GM23338 (cell line): Measurements from ENCODE around the gene PPTC7. TPM values are rescaled to one million over a fixed set of nuclear protein-coding genes. Genes with fewer than 3 reads are reported as not detected.
"Not testable (repeated sequence)": the region's sequence is repeated elsewhere in the genome, so short reads cannot be mapped to it uniquely, and the experiment has no call there.

Experiments used
- ATAC-seq: fragments of 200-7000 bp; cut with Tn5 transposase; 3 replicates; pipeline ENCODE4 v1.9.1; 2020
- DNase-seq: peaks from one replicate; pipeline ENCODE4 v3.0.0-alpha.2; 2015; ENCODE audit warnings: low spot score
- H2AFZ ChIP-seq: fragments of 200-600 bp; sonication (generic); 2 replicates; pipeline ENCODE4 v1.8.0; 2016; ENCODE audit warnings: antibody characterized with exemption, mild to moderate bottlenecking, moderate library complexity
- H3F3A ChIP-seq: fragments of 200-600 bp; sonication (generic); replicated peaks from 2 replicates; pipeline ENCODE4 v1.8.0; 2017; ENCODE audit warnings: antibody characterized with exemption, mixed run types, low read depth
- H3K27ac ChIP-seq: fragments of 200-600 bp; sonication (generic); 2 replicates; pipeline ENCODE4 v1.6.1; 2016; ENCODE audit warnings: low read depth
- H3K27me3 ChIP-seq: fragments of 200-600 bp; sonication (generic); 2 replicates; pipeline ENCODE4 v1.8.0; 2016; ENCODE audit warnings: mild to moderate bottlenecking, mixed run types, moderate library complexity; ENCODE audit not compliant: insufficient read depth
- H3K36me3 ChIP-seq: fragments of 200-600 bp; sonication (generic); 2 replicates; pipeline ENCODE4 v1.8.0; 2016; ENCODE audit warnings: mild to moderate bottlenecking; ENCODE audit not compliant: insufficient read depth
- H3K4me1 ChIP-seq: fragments of 200-600 bp; sonication (generic); 2 replicates; pipeline ENCODE4 v1.8.0; 2016; ENCODE audit warnings: mild to moderate bottlenecking, moderate library complexity; ENCODE audit not compliant: insufficient read depth
- H3K4me2 ChIP-seq: fragments of 200-600 bp; sonication (generic); 2 replicates; pipeline ENCODE4 v1.7.1; 2017; ENCODE audit warnings: mixed run types
- H3K4me3 ChIP-seq: fragments of 200-600 bp; sonication (generic); 2 replicates; pipeline ENCODE4 v1.6.1; 2016; ENCODE audit warnings: mixed run types
- H3K79me2 ChIP-seq: fragments of 200-600 bp; sonication (generic); replicated peaks from 2 replicates; pipeline ENCODE4 v1.8.0; 2017; ENCODE audit warnings: mild to moderate bottlenecking; ENCODE audit not compliant: insufficient read depth
- H3K9me2 ChIP-seq: fragments of 200-600 bp; sonication (generic); 2 replicates; pipeline ENCODE4 v1.8.0; 2017; ENCODE audit not compliant: insufficient read depth
- H4K20me1 ChIP-seq: fragments of 200-600 bp; sonication (generic); replicated peaks from 2 replicates; pipeline ENCODE4 v1.8.0; 2017; ENCODE audit warnings: mild to moderate bottlenecking; ENCODE audit not compliant: insufficient read depth
- H3K27ac Mint-ChIP-seq: 2 replicates; pipeline ENCODE4 v1.8.0; 2020; ENCODE audit warnings: inconsistent platforms, mild to moderate bottlenecking, moderate library complexity, mixed read lengths
- H3K27me3 Mint-ChIP-seq: 3 replicates; pipeline ENCODE4 v1.8.0; 2022; ENCODE audit warnings: low read depth, mild to moderate bottlenecking, moderate library complexity, mixed read lengths, inconsistent platforms; ENCODE audit not compliant: insufficient read depth, poor library complexity
- H3K36me3 Mint-ChIP-seq: 3 replicates; pipeline ENCODE4 v1.8.0; 2021; ENCODE audit warnings: low read depth, mild to moderate bottlenecking, inconsistent platforms, moderate library complexity, mixed read lengths
- H3K4me1 Mint-ChIP-seq: 3 replicates; pipeline ENCODE4 v1.8.0; 2020; ENCODE audit warnings: mild to moderate bottlenecking, inconsistent platforms, mixed read lengths
- H3K4me3 Mint-ChIP-seq: 3 replicates; pipeline ENCODE4 v1.8.0; 2021; ENCODE audit warnings: moderate library complexity, mild to moderate bottlenecking, inconsistent platforms, mixed read lengths
- H3K9me3 Mint-ChIP-seq: 3 replicates; pipeline ENCODE4 v1.8.0; 2020; ENCODE audit warnings: moderate library complexity, mild to moderate bottlenecking, inconsistent platforms, mixed read lengths
- CREB1 ChIP-seq: fragments of 250-450 bp; sonication (Bioruptor Pico); IDR thresholded peaks from 2 replicates; pipeline ENCODE4 v1.5.0; 2020; ENCODE audit warnings: low read depth, mild to moderate bottlenecking, moderate library complexity
- EZH2 ChIP-seq: fragments of 200-600 bp; sonication (generic); IDR thresholded peaks from one replicate; pipeline ENCODE4 v1.8.0; 2017; ENCODE audit warnings: antibody characterized with exemption, mild to moderate bottlenecking, low read depth; ENCODE audit not compliant: unreplicated experiment
- EZH2phosphoT487 ChIP-seq: fragments of 200-600 bp; sonication (generic); IDR thresholded peaks from one replicate; pipeline ENCODE4 v1.8.1; 2018; ENCODE audit warnings: antibody characterized with exemption; ENCODE audit not compliant: unreplicated experiment
- NANOG ChIP-seq: IDR thresholded peaks from 2 replicates; pipeline ENCODE4 v1.6.1; 2016; ENCODE audit warnings: antibody characterized with exemption, borderline replicate concordance
- polyA plus RNA-seq: library from polyadenylated mRNA; unstranded; fragments of >200 nt; fragmentation: Nextera tagmentation; extraction: Ambion mirVana; gene quantifications from 2 replicates; pipeline ENCODE4 v1.2.1, GENCODE V29; 2016
- total RNA-seq: library from RNA; depleted of rRNA; stranded (reverse); fragments of >200 nt; shearing (Covaris generic); gene quantifications from 2 replicates; pipeline ENCODE4 v1.2.3, GENCODE V29; 2014
- TF ChIP-seq, protein P1 (sequence below): IDR thresholded peaks from one replicate; pipeline ENCODE4 v1.6.1; 2018; ENCODE audit warnings: antibody characterized with exemption; ENCODE audit not compliant: unreplicated experiment
- TF ChIP-seq, protein P2 (sequence below), 2 experiments: fragments of 200-600 bp in 1 of 2; sonication (generic) in 1 of 2; conservative IDR thresholded peaks; 2 replicates each; pipeline versions ENCODE4 v1.5.1 to v1.6.1; 2016 to 2017; ENCODE audit warnings: antibody characterized with exemption in 2 of 2, low read depth in 2 of 2, mild to moderate bottlenecking in 2 of 2, moderate library complexity in 1 of 2

Gene PPTC7
- total and polyA plus RNA-seq, 2 experiments from 2014 or later = 7.5 to 17.5 TPM

- H2AFZ ChIP-seq = no peak overlapping the region
- no peak for TF ChIP-seq EZH2phosphoT487
- TF ChIP-seq, protein P1, sequence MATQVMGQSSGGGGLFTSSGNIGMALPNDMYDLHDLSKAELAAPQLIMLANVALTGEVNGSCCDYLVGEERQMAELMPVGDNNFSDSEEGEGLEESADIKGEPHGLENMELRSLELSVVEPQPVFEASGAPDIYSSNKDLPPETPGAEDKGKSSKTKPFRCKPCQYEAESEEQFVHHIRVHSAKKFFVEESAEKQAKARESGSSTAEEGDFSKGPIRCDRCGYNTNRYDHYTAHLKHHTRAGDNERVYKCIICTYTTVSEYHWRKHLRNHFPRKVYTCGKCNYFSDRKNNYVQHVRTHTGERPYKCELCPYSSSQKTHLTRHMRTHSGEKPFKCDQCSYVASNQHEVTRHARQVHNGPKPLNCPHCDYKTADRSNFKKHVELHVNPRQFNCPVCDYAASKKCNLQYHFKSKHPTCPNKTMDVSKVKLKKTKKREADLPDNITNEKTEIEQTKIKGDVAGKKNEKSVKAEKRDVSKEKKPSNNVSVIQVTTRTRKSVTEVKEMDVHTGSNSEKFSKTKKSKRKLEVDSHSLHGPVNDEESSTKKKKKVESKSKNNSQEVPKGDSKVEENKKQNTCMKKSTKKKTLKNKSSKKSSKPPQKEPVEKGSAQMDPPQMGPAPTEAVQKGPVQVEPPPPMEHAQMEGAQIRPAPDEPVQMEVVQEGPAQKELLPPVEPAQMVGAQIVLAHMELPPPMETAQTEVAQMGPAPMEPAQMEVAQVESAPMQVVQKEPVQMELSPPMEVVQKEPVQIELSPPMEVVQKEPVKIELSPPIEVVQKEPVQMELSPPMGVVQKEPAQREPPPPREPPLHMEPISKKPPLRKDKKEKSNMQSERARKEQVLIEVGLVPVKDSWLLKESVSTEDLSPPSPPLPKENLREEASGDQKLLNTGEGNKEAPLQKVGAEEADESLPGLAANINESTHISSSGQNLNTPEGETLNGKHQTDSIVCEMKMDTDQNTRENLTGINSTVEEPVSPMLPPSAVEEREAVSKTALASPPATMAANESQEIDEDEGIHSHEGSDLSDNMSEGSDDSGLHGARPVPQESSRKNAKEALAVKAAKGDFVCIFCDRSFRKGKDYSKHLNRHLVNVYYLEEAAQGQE = no peak
- ATAC-seq (no peak), DNase-seq (no peak)
- H3K9me2 ChIP-seq = no peaks in the 10 kb centered on the region
- no peak overlapping the region for H3K4me2 ChIP-seq
- Mint-ChIP-seq H3K27ac (no peak overlapping the region), H3K36me3 (peaks cover 25% of the 10 kb centered on the region), H3K4me3 (no peak overlapping the region), H3K9me3 (peaks cover 23% of the 10 kb centered on the region), H3K27me3 (peaks cover 8% of the 10 kb centered on the region), H3K4me1 (peaks cover 19% of the 10 kb centered on the region)
- H3F3A ChIP-seq = no peaks in the 10 kb centered on the region
- H3K36me3 ChIP-seq = peaks cover 9% of the 10 kb centered on the region
- H3K27me3 ChIP-seq = no peaks in the 10 kb centered on the region
- H4K20me1 ChIP-seq = peaks cover 45% of the 10 kb centered on the region
- peaks cover 92% of the 10 kb centered on the region for H3K79me2 ChIP-seq
- no peak overlapping the region for H3K4me3 ChIP-seq
- no peak overlapping the region for H3K27ac ChIP-seq
- H3K4me1 ChIP-seq = peaks cover 14% of the 10 kb centered on the region
Measured at GRCh38 chr12:110575326-110575725, 7.8 kb downstream of the PPTC7 start.

GRCh38 chr12:110574717-110575230 is 8.3 kb downstream of the PPTC7 start:
- H3K4me3 Mint-ChIP-seq, H3K27me3 ChIP-seq, H3F3A ChIP-seq, H3K36me3 ChIP-seq, H2AFZ ChIP-seq, ATAC-seq, H3K27ac ChIP-seq, DNase-seq, H3K27ac Mint-ChIP-seq, H3K9me2 ChIP-seq, H3K4me2 ChIP-seq, H3K27me3 Mint-ChIP-seq, H3K4me3 ChIP-seq: not testable (repeated sequence)
- Histone ChIP-seq H3K4me1 (peaks cover 11% of the 10 kb centered on the region), H4K20me1 (peaks cover 39% of the 10 kb centered on the region), H3K79me2 (peaks cover 88% of the 10 kb centered on the region)
- Mint-ChIP-seq H3K4me1 (peaks cover 16% of the 10 kb centered on the region), H3K9me3 (peaks cover 25% of the 10 kb centered on the region), H3K36me3 (peaks cover 27% of the 10 kb centered on the region)

DNA sequence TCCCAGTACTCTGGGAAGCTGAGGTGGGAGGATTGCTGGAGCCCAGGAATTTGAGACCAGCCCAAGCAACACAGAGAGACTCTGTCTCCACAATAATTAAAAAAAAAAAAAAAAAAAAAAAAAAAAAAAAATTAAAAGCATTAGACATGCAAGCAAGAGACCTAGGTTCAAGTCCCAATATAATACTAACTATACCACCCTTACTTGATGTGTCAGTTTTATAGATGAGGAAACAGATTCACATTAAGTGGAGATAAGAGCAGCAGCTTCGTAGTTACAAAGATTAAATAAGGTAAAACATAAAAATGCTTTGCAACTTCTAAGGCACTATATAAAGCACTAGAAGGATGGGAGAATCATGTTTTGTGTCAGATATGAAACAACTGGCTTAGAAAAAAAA is 9.1 kb downstream of the PPTC7 start:
- Histone ChIP-seq H3K79me2 (peaks cover 88% of the 10 kb centered on the region), H3K27ac (no peak overlapping the region), H3K4me3 (no peak overlapping the region), H3K36me3 (peaks cover 9% of the 10 kb centered on the region), H3K9me2 (no peaks in the 10 kb centered on the region), H3K27me3 (no peaks in the 10 kb centered on the region), H2AFZ (no peak overlapping the region), H3F3A (no peaks in the 10 kb centered on the region), H4K20me1 (peaks cover 35% of the 10 kb centered on the region), H3K4me1 (peaks cover 3% of the 10 kb centered on the region), H3K4me2 (no peak overlapping the region)
- TF ChIP-seq, protein P2, sequence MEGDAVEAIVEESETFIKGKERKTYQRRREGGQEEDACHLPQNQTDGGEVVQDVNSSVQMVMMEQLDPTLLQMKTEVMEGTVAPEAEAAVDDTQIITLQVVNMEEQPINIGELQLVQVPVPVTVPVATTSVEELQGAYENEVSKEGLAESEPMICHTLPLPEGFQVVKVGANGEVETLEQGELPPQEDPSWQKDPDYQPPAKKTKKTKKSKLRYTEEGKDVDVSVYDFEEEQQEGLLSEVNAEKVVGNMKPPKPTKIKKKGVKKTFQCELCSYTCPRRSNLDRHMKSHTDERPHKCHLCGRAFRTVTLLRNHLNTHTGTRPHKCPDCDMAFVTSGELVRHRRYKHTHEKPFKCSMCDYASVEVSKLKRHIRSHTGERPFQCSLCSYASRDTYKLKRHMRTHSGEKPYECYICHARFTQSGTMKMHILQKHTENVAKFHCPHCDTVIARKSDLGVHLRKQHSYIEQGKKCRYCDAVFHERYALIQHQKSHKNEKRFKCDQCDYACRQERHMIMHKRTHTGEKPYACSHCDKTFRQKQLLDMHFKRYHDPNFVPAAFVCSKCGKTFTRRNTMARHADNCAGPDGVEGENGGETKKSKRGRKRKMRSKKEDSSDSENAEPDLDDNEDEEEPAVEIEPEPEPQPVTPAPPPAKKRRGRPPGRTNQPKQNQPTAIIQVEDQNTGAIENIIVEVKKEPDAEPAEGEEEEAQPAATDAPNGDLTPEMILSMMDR (conservative IDR thresholded peaks at IDR 0.05; ENCODE audit: low read depth in 2 of 2) = no peak
- no peak for TF ChIP-seq EZH2
- no peak for TF ChIP-seq CREB1
- TF ChIP-seq NANOG = no peak
- peaks cover 8% of the 10 kb centered on the region for H3K4me1 Mint-ChIP-seq
- peaks cover 34% of the 10 kb centered on the region for H3K36me3 Mint-ChIP-seq
- H3K4me3 Mint-ChIP-seq = no peak overlapping the region
- no peak overlapping the region for H3K27ac Mint-ChIP-seq
- no peak for DNase-seq
- peaks cover 31% of the 10 kb centered on the region for H3K9me3 Mint-ChIP-seq
- no peak for ATAC-seq
- no peaks in the 10 kb centered on the region for H3K27me3 Mint-ChIP-seq

GRCh38 chr12:110570798-110571197 is 12.3 kb downstream of the PPTC7 start:
- peaks cover 41% of the 10 kb centered on the region for H3K36me3 Mint-ChIP-seq
- H3K4me1 ChIP-seq, ATAC-seq: not testable (repeated sequence)

More at GRCh38 chr12:110570798-110571197, 12.3 kb downstream of the PPTC7 start:
- H3K4me3 Mint-ChIP-seq, H2AFZ ChIP-seq, H3K27ac ChIP-seq, H3K27me3 Mint-ChIP-seq, DNase-seq, H3K4me3 ChIP-seq, H3K36me3 ChIP-seq, H3K4me1 Mint-ChIP-seq, H3K27ac Mint-ChIP-seq, H3K9me2 ChIP-seq, H3F3A ChIP-seq, H3K4me2 ChIP-seq, H3K27me3 ChIP-seq: not testable (repeated sequence)
- Histone ChIP-seq H3K79me2 (peaks cover 87% of the 10 kb centered on the region), H4K20me1 (peaks cover 27% of the 10 kb centered on the region)
- peaks cover 31% of the 10 kb centered on the region for H3K9me3 Mint-ChIP-seq
